GM23338 (cell line): ENCODE data around the gene P2RY6. TPM values are rescaled to one million over a fixed set of nuclear protein-coding genes. Genes with fewer than 3 reads are reported as not detected.

Experiments
- ATAC-seq: fragments of 200-7000 bp; cut with Tn5 transposase; 3 replicates; pipeline ENCODE4 v1.9.1; 2020
- DNase-seq: peaks from one replicate; pipeline ENCODE4 v3.0.0-alpha.2; 2015; ENCODE audit warnings: low spot score
- H2AFZ ChIP-seq: fragments of 200-600 bp; sonication (generic); 2 replicates; pipeline ENCODE4 v1.8.0; 2016; ENCODE audit warnings: antibody characterized with exemption, mild to moderate bottlenecking, moderate library complexity
- H3F3A ChIP-seq: fragments of 200-600 bp; sonication (generic); replicated peaks from 2 replicates; pipeline ENCODE4 v1.8.0; 2017; ENCODE audit warnings: antibody characterized with exemption, mixed run types, low read depth
- H3K27ac ChIP-seq: fragments of 200-600 bp; sonication (generic); 2 replicates; pipeline ENCODE4 v1.6.1; 2016; ENCODE audit warnings: low read depth
- H3K27me3 ChIP-seq: fragments of 200-600 bp; sonication (generic); 2 replicates; pipeline ENCODE4 v1.8.0; 2016; ENCODE audit warnings: mild to moderate bottlenecking, mixed run types, moderate library complexity; ENCODE audit not compliant: insufficient read depth
- H3K36me3 ChIP-seq: fragments of 200-600 bp; sonication (generic); 2 replicates; pipeline ENCODE4 v1.8.0; 2016; ENCODE audit warnings: mild to moderate bottlenecking; ENCODE audit not compliant: insufficient read depth
- H3K4me1 ChIP-seq: fragments of 200-600 bp; sonication (generic); 2 replicates; pipeline ENCODE4 v1.8.0; 2016; ENCODE audit warnings: mild to moderate bottlenecking, moderate library complexity; ENCODE audit not compliant: insufficient read depth
- H3K4me2 ChIP-seq: fragments of 200-600 bp; sonication (generic); 2 replicates; pipeline ENCODE4 v1.7.1; 2017; ENCODE audit warnings: mixed run types
- H3K4me3 ChIP-seq: fragments of 200-600 bp; sonication (generic); 2 replicates; pipeline ENCODE4 v1.6.1; 2016; ENCODE audit warnings: mixed run types
- H3K79me2 ChIP-seq: fragments of 200-600 bp; sonication (generic); replicated peaks from 2 replicates; pipeline ENCODE4 v1.8.0; 2017; ENCODE audit warnings: mild to moderate bottlenecking; ENCODE audit not compliant: insufficient read depth
- H3K9me2 ChIP-seq: fragments of 200-600 bp; sonication (generic); 2 replicates; pipeline ENCODE4 v1.8.0; 2017; ENCODE audit not compliant: insufficient read depth
- H4K20me1 ChIP-seq: fragments of 200-600 bp; sonication (generic); replicated peaks from 2 replicates; pipeline ENCODE4 v1.8.0; 2017; ENCODE audit warnings: mild to moderate bottlenecking; ENCODE audit not compliant: insufficient read depth
- H3K27ac Mint-ChIP-seq: 2 replicates; pipeline ENCODE4 v1.8.0; 2020; ENCODE audit warnings: inconsistent platforms, mild to moderate bottlenecking, moderate library complexity, mixed read lengths
- H3K27me3 Mint-ChIP-seq: 3 replicates; pipeline ENCODE4 v1.8.0; 2022; ENCODE audit warnings: low read depth, mild to moderate bottlenecking, moderate library complexity, mixed read lengths, inconsistent platforms; ENCODE audit not compliant: insufficient read depth, poor library complexity
- H3K36me3 Mint-ChIP-seq: 3 replicates; pipeline ENCODE4 v1.8.0; 2021; ENCODE audit warnings: low read depth, mild to moderate bottlenecking, inconsistent platforms, moderate library complexity, mixed read lengths
- H3K4me1 Mint-ChIP-seq: 3 replicates; pipeline ENCODE4 v1.8.0; 2020; ENCODE audit warnings: mild to moderate bottlenecking, inconsistent platforms, mixed read lengths
- H3K4me3 Mint-ChIP-seq: 3 replicates; pipeline ENCODE4 v1.8.0; 2021; ENCODE audit warnings: moderate library complexity, mild to moderate bottlenecking, inconsistent platforms, mixed read lengths
- H3K9me3 Mint-ChIP-seq: 3 replicates; pipeline ENCODE4 v1.8.0; 2020; ENCODE audit warnings: moderate library complexity, mild to moderate bottlenecking, inconsistent platforms, mixed read lengths
- CREB1 ChIP-seq: fragments of 250-450 bp; sonication (Bioruptor Pico); IDR thresholded peaks from 2 replicates; pipeline ENCODE4 v1.5.0; 2020; ENCODE audit warnings: low read depth, mild to moderate bottlenecking, moderate library complexity
- CTCF ChIP-seq, 2 experiments: fragments of 200-600 bp in 1 of 2; sonication (generic) in 1 of 2; conservative IDR thresholded peaks; 2 replicates each; pipeline versions ENCODE4 v1.5.1 to v1.6.1; 2016 to 2017; ENCODE audit warnings: antibody characterized with exemption in 2 of 2, low read depth in 2 of 2, mild to moderate bottlenecking in 2 of 2, moderate library complexity in 1 of 2
- POLR2AphosphoS5 ChIP-seq: IDR thresholded peaks from 2 replicates; pipeline ENCODE4 v1.6.1; 2016; ENCODE audit warnings: antibody characterized with exemption, low read depth
- ZNF114 ChIP-seq: fragments of 250-450 bp; sonication (Bioruptor Pico); IDR thresholded peaks from 2 replicates; pipeline ENCODE4 v1.5.0; 2020; ENCODE audit warnings: mild to moderate bottlenecking, moderate library complexity
- ZNF462 ChIP-seq: fragments of 250-450 bp; sonication (Bioruptor Pico); IDR thresholded peaks from 2 replicates; pipeline ENCODE4 v1.5.0; 2020; ENCODE audit warnings: mild to moderate bottlenecking, moderate library complexity
- polyA plus RNA-seq: library from polyadenylated mRNA; unstranded; fragments of >200 nt; fragmentation: Nextera tagmentation; extraction: Ambion mirVana; gene quantifications from 2 replicates; pipeline ENCODE4 v1.2.1, GENCODE V29; 2016
- total RNA-seq: library from RNA; depleted of rRNA; stranded (reverse); fragments of >200 nt; shearing (Covaris generic); gene quantifications from 2 replicates; pipeline ENCODE4 v1.2.3, GENCODE V29; 2014

The P2RY6 gene
- total and polyA plus RNA-seq, 2 experiments from 2014 or later = not detected

GRCh38 chr11:73294604-73295003, 22.5 kb downstream of the P2RY6 start (continued):
- TF ChIP-seq ZNF462 (CRISPR knock-in tag) = no peak

GRCh38 chr11:73295241-73295995, 23.3 kb downstream of the P2RY6 start:
- Histone ChIP-seq H3K4me3 (no peak overlapping the region), H3K4me2 (no peak overlapping the region), H3F3A (no peaks in the 10 kb centered on the region), H3K79me2 (no peaks in the 10 kb centered on the region), H4K20me1 (0 out of 2 replicates have a peak, but pooled peaks cover 4% of the 10 kb centered on the region), H3K36me3 (no peaks in the 10 kb centered on the region), H3K27me3 (peaks cover 5% of the 10 kb centered on the region; the same call in 1 of the 2 replicates), H2AFZ (no peak overlapping the region), H3K4me1 (no peaks in the 10 kb centered on the region), H3K9me2 (no peaks in the 10 kb centered on the region), H3K27ac (no peak overlapping the region)
- ATAC-seq (peak; percentile 79), DNase-seq (peak; percentile 93)
- Mint-ChIP-seq H3K27me3 (peaks cover 32% of the 10 kb centered on the region), H3K27ac (no peak overlapping the region), H3K4me3 (no peak overlapping the region), H3K36me3 (no peaks in the 10 kb centered on the region), H3K4me1 (peaks cover 11% of the 10 kb centered on the region), H3K9me3 (no peaks in the 10 kb centered on the region; the same call in 2 of the 3 replicates)
- TF ChIP-seq ZNF114 (no peak), CREB1 (no peak), CTCF (conservative IDR thresholded peaks at IDR 0.05; ENCODE audit: low read depth in 2 of 2) (peak; percentile 96 to 97), POLR2AphosphoS5 (no peak), ZNF462 (CRISPR knock-in tag) (no peak)
